ENCODE measurements around the gene MAPK12. TPM values are rescaled to one million over a fixed set of nuclear protein-coding genes. Genes with fewer than 3 reads are reported as not detected.
A peak's percentile ranks its signal among the peaks of the same experiment; 100 is the strongest.

The MAPK12 gene
- total and polyA plus RNA-seq, 2 of the 4 experiments (the other 2 are of a cell fraction), result 41.0 to 56.3 TPM

DNA sequence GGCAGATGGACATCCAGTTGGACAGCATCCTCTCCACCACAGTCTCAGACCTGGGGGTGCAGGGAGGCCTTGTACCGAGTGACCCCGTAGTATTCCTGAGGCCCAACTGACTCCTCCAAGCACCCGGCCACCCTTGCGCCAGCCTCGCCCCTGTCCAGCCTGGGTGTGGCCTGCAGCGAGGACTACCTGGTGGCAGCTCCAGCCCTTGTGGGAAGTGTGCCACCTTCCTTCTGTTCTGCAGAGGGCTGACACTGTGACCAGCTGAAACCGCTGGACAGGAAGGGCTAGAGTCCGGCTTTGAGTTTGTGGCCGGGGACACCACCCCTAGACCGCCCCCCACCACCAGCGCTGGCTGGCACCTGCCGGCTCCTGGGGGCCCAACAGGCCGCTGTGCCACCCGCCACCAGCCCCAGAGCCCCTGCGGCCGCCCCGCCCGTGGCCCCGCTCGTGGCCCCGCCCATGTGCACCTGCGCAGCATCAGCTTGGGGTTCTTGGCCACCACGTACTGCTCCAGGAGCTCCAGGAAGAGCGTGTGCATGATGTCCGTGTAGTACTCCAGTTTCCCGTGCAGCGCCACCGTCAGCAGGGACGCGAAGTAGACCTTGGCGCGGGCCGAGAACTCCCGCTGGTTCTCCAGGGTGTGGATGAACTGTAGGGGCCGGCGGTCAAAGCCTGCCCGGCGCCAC lies 18.7 kb upstream of the MAPK12 start:
- Histone ChIP-seq H4K20me1 (ENCODE audit: insufficient read depth, low read length) (peaks cover 40% of the 10 kb centered on the region), H3K23ac (ENCODE audit: low read depth, low read length) (no peak overlapping the region), H3K9ac (ENCODE audit: low read depth, low read length) (no peak overlapping the region), H3K4ac (ENCODE audit: low read depth, low read length) (no peak overlapping the region), H2AFZ (replicated peaks; ENCODE audit: low read length, poor library complexity) (peak overlapping the region; percentile 43), H3K4me3 (ENCODE audit: insufficient read depth, low read depth, low read length) (no peak overlapping the region), H3K36me3 (ENCODE audit: control insufficient read depth, insufficient read depth, low read length) (peaks cover 91% of the 10 kb centered on the region), H3K9me3 (ENCODE audit: control insufficient read depth, insufficient read depth, low read length) (no peaks in the 10 kb centered on the region), H3K14ac (replicated peaks; ENCODE audit: low read depth, low read length) (no peak overlapping the region), H3K56ac (ENCODE audit: extremely low read depth, insufficient read depth, low read length) (no peak overlapping the region), H2BK5ac (ENCODE audit: low read depth, low read length, poor library complexity, severe bottlenecking) (no peak overlapping the region), H3K4me1 (ENCODE audit: control insufficient read depth, insufficient read depth, low read length) (peaks cover 8% of the 10 kb centered on the region), H4K91ac (ENCODE audit: insufficient read depth, low read depth, low read length) (no peak overlapping the region), H3K27ac (ENCODE audit: insufficient read depth, low read length) (no peak overlapping the region), H4K8ac (ENCODE audit: low read depth in 2 of 2, low read length in 2 of 2) (no peak overlapping the region), H2BK15ac (ENCODE audit: low read depth, low read length) (no peak overlapping the region), H2BK20ac (ENCODE audit: low read depth, low read length) (no peak overlapping the region), H4K5ac (ENCODE audit: low read depth, low read length) (no peak overlapping the region), H3K27me3 (ENCODE audit: control insufficient read depth, insufficient read depth, low read length) (no peaks in the 10 kb centered on the region), H2AK5ac (ENCODE audit: low read depth, low read length) (no peak overlapping the region), H3K79me1 (ENCODE audit: low read depth in 1 of 2, low read length in 2 of 2) (peaks cover 8 to 41% of the 10 kb centered on the region in 2 experiments; a peak in 2 of 4 replicates), H3K18ac (ENCODE audit: low read depth, low read length) (no peak overlapping the region), H2AK9ac (replicated peaks; ENCODE audit: low read depth, low read length, poor library complexity) (peak overlapping the region; percentile 50), H2BK120ac (ENCODE audit: low read depth, low read length) (no peak overlapping the region), H3K9me1 (ENCODE audit: insufficient read depth, low read length) (no peaks in the 10 kb centered on the region), H3K4me2 (ENCODE audit: low read depth, low read length) (no peak overlapping the region)
- intact Hi-C loops (cut with micrococcal nuclease), result no loop called here
- in situ Hi-C loops (cut with MboI; ENCODE audit: low sequenced_read_pairs), result no loop called here
- no TSS peak for BruUV-seq (replicated peaks)
- dilution Hi-C loops (cut with HindIII; ENCODE audit: low sequenced_read_pairs, unreplicated experiment), result no loop called here
- CTCF ChIA-PET, result no interaction called here
- TF ChIP-seq RCOR1 (IDR thresholded peaks at IDR 0.05; ENCODE audit: insufficient replicate concordance, low read length), result no peak
- TF ChIP-seq, protein P1, sequence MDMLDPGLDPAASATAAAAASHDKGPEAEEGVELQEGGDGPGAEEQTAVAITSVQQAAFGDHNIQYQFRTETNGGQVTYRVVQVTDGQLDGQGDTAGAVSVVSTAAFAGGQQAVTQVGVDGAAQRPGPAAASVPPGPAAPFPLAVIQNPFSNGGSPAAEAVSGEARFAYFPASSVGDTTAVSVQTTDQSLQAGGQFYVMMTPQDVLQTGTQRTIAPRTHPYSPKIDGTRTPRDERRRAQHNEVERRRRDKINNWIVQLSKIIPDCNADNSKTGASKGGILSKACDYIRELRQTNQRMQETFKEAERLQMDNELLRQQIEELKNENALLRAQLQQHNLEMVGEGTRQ (IDR thresholded peaks at IDR 0.05; ENCODE audit: low read depth, low read length), result no peak
- no peak for TF ChIP-seq FOS (IDR thresholded peaks at IDR 0.05; ENCODE audit: low read depth, low read length)
- TF ChIP-seq POLR2A (IDR thresholded peaks at IDR 0.05; ENCODE audit: low read depth, low read length), result no peak
- no peak for TF ChIP-seq NFE2L2 (IDR thresholded peaks at IDR 0.05; ENCODE audit: low read depth, low read length)
- TF ChIP-seq BHLHE40 (IDR thresholded peaks at IDR 0.05; ENCODE audit: low read depth, low read length), result no peak
- TF ChIP-seq RFX5 (IDR thresholded peaks at IDR 0.05; ENCODE audit: low read depth, low read length), result no peak
- TF ChIP-seq, protein P2, sequence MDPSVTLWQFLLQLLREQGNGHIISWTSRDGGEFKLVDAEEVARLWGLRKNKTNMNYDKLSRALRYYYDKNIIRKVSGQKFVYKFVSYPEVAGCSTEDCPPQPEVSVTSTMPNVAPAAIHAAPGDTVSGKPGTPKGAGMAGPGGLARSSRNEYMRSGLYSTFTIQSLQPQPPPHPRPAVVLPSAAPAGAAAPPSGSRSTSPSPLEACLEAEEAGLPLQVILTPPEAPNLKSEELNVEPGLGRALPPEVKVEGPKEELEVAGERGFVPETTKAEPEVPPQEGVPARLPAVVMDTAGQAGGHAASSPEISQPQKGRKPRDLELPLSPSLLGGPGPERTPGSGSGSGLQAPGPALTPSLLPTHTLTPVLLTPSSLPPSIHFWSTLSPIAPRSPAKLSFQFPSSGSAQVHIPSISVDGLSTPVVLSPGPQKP (IDR thresholded peaks at IDR 0.05; ENCODE audit: borderline replicate concordance, low read depth, low read length), result no peak
- no peak for TF ChIP-seq MXI1 (IDR thresholded peaks at IDR 0.05; ENCODE audit: borderline replicate concordance, low read depth, low read length)
- ATAC-seq (ENCODE audit: low read depth) (no peak), DNase-seq (no peak)
- POLR2A ChIA-PET (ENCODE audit: unreplicated experiment), result no interaction called here
- 98% methylated on average over 19 of the region's 38 CpGs; no CpG with 5 or more reads in 1 of the 2 experiments for WGBS, 2 experiments (ENCODE audit: extremely low coverage in 2 of 2, insufficient read length in 1 of 2)
